Hematopoietic multipotent progenitor cell (in vitro differentiated cells): Measurements from ENCODE around the gene SEPTIN2. TPM values are rescaled to one million over a fixed set of nuclear protein-coding genes. Genes with fewer than 3 reads are reported as not detected.
A peak's percentile ranks its signal among the peaks of the same experiment; 100 is the strongest.
"Not testable (repeated sequence)": the region's sequence is repeated elsewhere in the genome, so short reads cannot be mapped to it uniquely, and the experiment has no call there.

Experiments
- DNase-seq, 3 donors: peaks; one replicate each; pipeline ENCODE4 v3.0.0-alpha.2; 2011 to 2015; ENCODE audit warnings: low read depth in 2 of 3, low spot score in 2 of 3
- total RNA-seq: library from RNA; depleted of rRNA; stranded (reverse); fragments of >200 nt; gene quantifications from one replicate; pipeline ENCODE4 v1.2.3, GENCODE V29; 2012

The SEPTIN2 gene
- total RNA-seq, 1 donor, result 138 TPM

GRCh38 chr2:241286348-241287090 lies 29.2 kb upstream of the SEPTIN2 start:
- no peak for DNase-seq

DNA sequence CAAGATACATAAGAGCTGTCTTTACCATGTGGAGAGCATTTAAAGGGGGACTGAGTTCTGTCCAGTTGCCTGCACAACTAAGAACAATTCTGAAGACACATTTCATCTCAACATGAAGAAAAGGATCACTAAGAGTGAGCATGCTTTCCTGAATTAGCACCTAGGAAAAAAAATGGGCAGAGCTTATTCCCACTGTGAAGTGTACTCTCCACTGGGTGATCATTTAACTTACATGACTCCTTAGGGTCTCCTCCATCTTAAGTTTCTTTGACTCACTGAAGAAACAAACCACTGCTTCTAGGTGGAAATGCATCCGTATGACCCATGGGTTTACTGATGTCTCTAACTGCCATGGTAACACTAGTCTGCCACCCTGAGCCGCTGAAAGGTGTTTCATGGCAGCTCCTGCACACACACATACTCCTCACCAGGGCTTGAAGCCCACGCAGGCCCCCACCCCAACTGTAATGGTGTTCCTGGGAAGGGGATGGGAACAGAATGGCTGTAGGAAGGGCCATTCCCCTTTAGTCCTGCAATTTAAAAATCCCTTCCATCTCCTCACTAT lies 27.3 kb upstream of the SEPTIN2 start:
- no peak for DNase-seq

- DNase-seq, result no peak
Measured at GRCh38 chr2:241289053-241289452, 26.7 kb upstream of the SEPTIN2 start.

- DNase-seq, result peak in 1 of 3 donors; percentile 34
Measured at GRCh38 chr2:241289597-241289996, 26.1 kb upstream of the SEPTIN2 start.

- no peak for DNase-seq
Measured at GRCh38 chr2:241291153-241291552, 24.6 kb upstream of the SEPTIN2 start.

- no peak for DNase-seq
Measured at GRCh38 chr2:241291977-241292376, 23.7 kb upstream of the SEPTIN2 start.

- DNase-seq, result not testable (repeated sequence)
Measured at GRCh38 chr2:241293378-241293797, 22.3 kb upstream of the SEPTIN2 start.

GRCh38 chr2:241295326-241296095 lies 20.2 kb upstream of the SEPTIN2 start:
- DNase-seq, result no peak

DNA sequence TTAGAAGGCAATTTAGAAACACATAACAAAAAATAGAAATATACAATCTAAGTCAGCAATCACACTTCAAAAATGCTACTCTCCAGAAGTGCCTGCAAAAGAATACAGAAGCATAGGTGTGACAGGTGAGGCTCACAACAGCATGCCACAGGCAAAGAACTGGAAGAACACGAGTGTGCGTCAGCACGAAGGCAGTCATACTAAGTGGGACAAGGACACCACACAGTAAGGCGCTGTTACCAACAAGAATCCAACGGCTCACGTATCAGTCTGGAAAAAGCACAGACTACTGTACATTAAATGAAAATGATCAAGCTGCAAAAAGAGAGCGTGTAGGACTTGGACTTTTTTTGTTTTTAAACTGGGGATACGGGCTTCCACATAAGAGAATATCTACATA lies 19.0 kb upstream of the SEPTIN2 start:
- no peak for DNase-seq

- peak; percentile 21 to 71 (median 27) for DNase-seq
Measured at GRCh38 chr2:241298673-241299072, 17.1 kb upstream of the SEPTIN2 start.

DNA sequence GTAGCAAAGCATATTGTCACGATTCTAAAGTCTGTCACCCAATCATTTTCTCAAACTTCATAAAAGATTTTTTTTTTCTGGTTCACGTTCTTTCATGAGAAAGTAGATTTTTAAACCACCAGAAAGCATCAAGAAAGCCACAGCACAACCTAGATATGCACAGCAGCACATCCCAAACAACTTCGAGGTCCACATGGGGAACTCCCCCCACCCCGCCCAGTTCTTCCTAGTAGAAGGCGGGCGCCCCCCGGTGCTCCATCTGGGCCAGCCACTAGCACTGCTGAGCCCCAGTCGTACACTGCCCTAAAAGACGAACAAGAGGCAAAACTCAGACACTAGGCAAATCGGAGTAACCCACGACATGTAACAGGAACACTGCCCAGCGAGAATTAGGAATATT lies 15.7 kb upstream of the SEPTIN2 start:
- DNase-seq, result no peak

DNA sequence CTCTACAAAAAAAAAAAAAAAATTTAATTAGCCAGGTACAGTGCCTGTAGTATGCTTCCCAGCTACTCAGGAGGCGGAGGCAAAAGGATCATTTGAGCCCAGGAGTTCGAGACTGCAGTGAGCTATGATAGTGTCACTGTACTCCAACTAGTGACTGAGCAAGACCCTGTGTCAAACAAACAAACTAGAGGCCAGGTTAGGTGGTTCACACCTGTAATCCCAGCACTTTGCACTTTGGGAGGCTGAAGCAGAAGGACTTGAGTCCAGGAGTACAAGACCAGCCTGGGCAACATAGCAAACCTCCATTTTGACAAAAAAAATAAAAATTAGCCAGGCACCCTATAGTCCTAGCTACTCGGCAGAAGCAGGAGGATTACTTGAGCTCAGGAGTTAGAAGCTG lies 13.6 kb upstream of the SEPTIN2 start:
- DNase-seq, result no peak

- peak in 1 of 3 donors; percentile 19 for DNase-seq
Measured at GRCh38 chr2:241302759-241303651, 12.7 kb upstream of the SEPTIN2 start.

DNA sequence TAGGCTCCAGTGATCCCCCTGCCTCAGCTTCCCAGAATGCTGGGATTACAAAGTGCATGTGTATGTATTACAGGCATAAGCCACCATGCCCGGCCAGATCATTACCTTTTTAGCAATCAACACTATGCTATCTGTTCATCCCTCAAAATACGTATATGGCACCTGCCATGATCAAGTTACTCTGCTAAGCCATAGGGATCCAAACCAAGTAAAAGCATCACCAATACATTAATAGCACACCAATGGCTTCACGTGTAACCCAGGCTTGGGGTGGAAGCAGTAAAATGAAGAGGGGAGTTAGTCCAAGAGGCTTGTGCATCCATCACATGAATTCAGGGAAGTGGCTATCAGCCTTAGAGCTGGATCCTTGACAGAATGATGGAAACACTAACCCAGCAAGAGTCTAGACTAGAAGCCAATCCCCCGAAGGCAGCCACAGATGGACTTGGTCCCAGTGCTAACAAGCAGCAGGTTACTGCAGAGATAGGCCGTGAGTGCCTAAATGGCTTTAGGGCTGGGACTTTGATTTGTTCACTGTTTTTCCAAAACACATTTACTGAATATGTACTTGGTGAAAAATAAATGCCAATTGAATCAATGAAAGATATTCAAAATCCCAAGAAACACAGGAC lies 11.6 kb upstream of the SEPTIN2 start:
- no peak for DNase-seq

GRCh38 chr2:241307055-241307454 lies 8.7 kb upstream of the SEPTIN2 start:
- no peak for DNase-seq

DNA sequence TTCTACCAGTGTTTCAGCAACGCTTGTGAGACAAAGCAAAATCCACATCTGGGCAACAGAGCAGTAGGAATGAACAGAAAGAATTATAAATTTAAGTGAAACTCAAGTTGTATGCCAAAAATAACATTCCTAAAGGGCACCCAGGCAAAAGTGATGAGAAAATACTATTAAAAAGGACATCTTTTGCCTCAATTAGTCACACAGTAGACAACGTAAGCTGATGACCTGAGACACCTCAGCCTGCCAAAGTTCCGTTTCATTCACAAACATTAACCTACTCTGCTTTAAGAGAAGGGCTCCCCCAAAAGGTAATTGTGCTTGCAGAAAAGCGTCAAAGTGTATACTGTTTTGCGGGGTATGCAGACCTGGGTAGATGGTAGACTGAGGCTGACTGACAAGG lies 7.5 kb upstream of the SEPTIN2 start:
- no peak for DNase-seq

GRCh38 chr2:241308832-241309500 lies 6.8 kb upstream of the SEPTIN2 start:
- no peak for DNase-seq

DNA sequence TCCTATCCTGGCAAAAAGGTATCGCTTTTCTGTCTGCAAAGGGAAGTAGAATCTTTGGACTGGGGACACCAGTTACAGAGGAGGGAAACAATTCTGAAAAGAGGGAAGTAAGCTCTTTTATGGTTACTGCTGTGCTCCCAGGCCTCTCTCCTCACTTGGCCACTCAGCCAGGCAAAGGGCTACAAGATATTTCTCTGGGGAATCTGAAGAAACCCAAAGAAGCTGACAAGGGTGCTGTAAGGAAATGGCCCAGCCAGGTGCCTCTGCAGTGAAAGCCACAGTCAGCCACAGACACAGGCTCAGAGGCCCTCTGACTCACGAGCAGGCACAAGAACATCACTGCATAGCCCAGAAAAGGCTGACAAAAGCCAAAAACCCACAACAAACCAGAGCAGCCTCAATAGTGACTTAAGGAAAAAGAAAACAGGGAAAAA lies 6.0 kb upstream of the SEPTIN2 start:
- peak; percentile 28 to 54 (median 48) for DNase-seq

GRCh38 chr2:241310917-241311566 lies 4.7 kb upstream of the SEPTIN2 start:
- no peak for DNase-seq
